ENCODE results near the gene CEP170.
"Not testable (repeated sequence)": the region's sequence is repeated elsewhere in the genome, so short reads cannot be mapped to it uniquely, and the experiment has no call there.

The CEP170 gene

GRCh38 chr1:243233908-243234307 is 21.2 kb downstream of the CEP170 start:
- no peak for DNase-seq (ENCODE audit: low read depth)

GRCh38 chr1:243230914-243231313 is 24.2 kb downstream of the CEP170 start:
- no peak for DNase-seq (ENCODE audit: low read depth)

- no peak for DNase-seq (ENCODE audit: low read depth)
Measured at GRCh38 chr1:243229526-243229925, 25.6 kb downstream of the CEP170 start.

- DNase-seq (ENCODE audit: low read depth) = no peak
Measured at GRCh38 chr1:243227622-243228021, 27.5 kb downstream of the CEP170 start.

- DNase-seq (ENCODE audit: low read depth) = no peak
Measured at GRCh38 chr1:243218059-243218458, 37.0 kb downstream of the CEP170 start.

GRCh38 chr1:243217349-243217748 is 37.7 kb downstream of the CEP170 start:
- no peak for DNase-seq (ENCODE audit: low read depth)

GRCh38 chr1:243216741-243217140 is 38.3 kb downstream of the CEP170 start:
- no peak for DNase-seq (ENCODE audit: low read depth)

GRCh38 chr1:243215276-243215875 is 39.7 kb downstream of the CEP170 start:
- not testable (repeated sequence) for DNase-seq (ENCODE audit: low read depth)

- DNase-seq (ENCODE audit: low read depth) = no peak
Measured at GRCh38 chr1:243213045-243213787, 41.9 kb downstream of the CEP170 start.

GRCh38 chr1:243211984-243212383 is 43.1 kb downstream of the CEP170 start:
- not testable (repeated sequence) for DNase-seq (ENCODE audit: low read depth)

GRCh38 chr1:243205026-243205501 is 50.0 kb downstream of the CEP170 start:
- not testable (repeated sequence) for DNase-seq (ENCODE audit: low read depth)

- not testable (repeated sequence) for DNase-seq (ENCODE audit: low read depth)
Measured at GRCh38 chr1:243204336-243204735, 50.7 kb downstream of the CEP170 start.

- DNase-seq (ENCODE audit: low read depth) = not testable (repeated sequence)
Measured at GRCh38 chr1:243203196-243203595, 51.9 kb downstream of the CEP170 start.

- DNase-seq (ENCODE audit: low read depth) = not testable (repeated sequence)
Measured at GRCh38 chr1:243201316-243201715, 53.8 kb downstream of the CEP170 start.

- not testable (repeated sequence) for DNase-seq (ENCODE audit: low read depth)
Measured at GRCh38 chr1:243197524-243197923, 57.6 kb downstream of the CEP170 start.

GRCh38 chr1:243193330-243193729 is 61.8 kb downstream of the CEP170 start:
- DNase-seq (ENCODE audit: low read depth) = not testable (repeated sequence)

GRCh38 chr1:243186201-243186995 is 68.7 kb downstream of the CEP170 start:
- DNase-seq (ENCODE audit: low read depth) = not testable (repeated sequence)

- DNase-seq (ENCODE audit: low read depth) = not testable (repeated sequence)
Measured at GRCh38 chr1:243184787-243185186, 70.3 kb downstream of the CEP170 start.

- not testable (repeated sequence) for DNase-seq (ENCODE audit: low read depth)
Measured at GRCh38 chr1:243183661-243184060, 71.4 kb downstream of the CEP170 start.

GRCh38 chr1:243183176-243183575 is 71.9 kb downstream of the CEP170 start:
- DNase-seq (ENCODE audit: low read depth) = not testable (repeated sequence)

- no peak for DNase-seq (ENCODE audit: low read depth)
Measured at GRCh38 chr1:243179720-243180119, 75.4 kb downstream of the CEP170 start.

GRCh38 chr1:243177792-243178191 is 77.3 kb downstream of the CEP170 start:
- not testable (repeated sequence) for DNase-seq (ENCODE audit: low read depth)
